Suppressor macrophage (primary cell): Measurements from ENCODE around the gene CDH4.
"Not testable (repeated sequence)": the region's sequence is repeated elsewhere in the genome, so short reads cannot be mapped to it uniquely, and the experiment has no call there.

Source experiments
- DNase-seq, 4 experiments: peaks; one replicate each; pipeline ENCODE4 v3.0.0-alpha.2; 2020 to 2022

The CDH4 gene

GRCh38 chr20:61253640-61254511, 1.8 kb downstream of the CDH4 start:
- DNase-seq, result no peak

DNA sequence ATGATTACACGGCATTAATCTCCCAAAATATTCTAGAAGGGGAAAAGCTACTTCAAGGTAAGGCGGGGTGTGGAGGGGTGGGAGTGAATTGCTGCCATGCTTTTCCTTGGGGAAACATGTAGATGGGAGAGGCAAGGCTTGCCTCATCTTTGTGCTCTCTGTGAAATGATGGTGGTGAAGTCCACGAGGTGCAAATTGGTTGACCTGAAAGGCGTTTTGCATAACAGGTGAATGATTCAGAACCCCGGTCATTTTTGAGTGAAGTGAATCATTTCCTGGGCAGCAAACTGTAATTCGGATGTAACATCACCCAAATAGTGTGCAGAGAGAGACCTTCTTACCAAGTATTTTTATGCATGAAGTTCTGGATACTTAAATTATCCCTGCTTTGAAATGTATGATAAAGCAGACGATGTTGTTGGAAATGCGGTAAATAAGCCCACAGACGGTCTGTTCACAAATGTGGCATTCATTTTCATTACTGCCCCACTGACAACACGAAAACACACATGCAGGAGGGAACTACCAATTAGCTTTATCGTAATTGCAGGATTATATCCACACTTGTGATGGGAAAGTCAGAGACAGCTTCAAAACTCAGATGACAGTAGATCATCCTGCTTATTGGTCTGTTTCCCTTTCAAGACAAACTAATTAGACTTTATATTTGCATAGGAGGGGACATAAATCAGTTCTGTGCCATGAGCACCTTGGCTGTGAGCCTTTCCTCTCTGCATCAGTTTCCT, 3.0 kb downstream of the CDH4 start:
- no peak for DNase-seq

DNA sequence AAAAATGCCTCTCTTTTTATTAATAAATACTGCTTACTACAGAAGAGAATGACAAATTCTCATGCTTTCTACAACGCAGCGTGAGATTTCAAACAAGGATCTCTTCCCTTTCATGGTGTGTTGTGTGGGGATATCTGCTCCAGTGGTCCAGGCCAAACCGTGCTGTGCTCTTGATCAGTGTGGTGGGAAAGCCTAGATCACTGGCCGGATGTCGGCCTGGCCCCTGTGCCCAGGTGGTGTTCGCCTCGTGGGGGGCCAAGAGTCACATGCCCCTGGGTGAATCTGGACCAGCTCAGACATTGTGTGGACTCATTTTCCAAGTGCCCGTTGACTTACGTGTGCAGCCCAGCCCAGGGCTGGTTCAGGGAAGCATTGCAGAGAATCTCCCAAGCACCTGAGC, 4.3 kb downstream of the CDH4 start:
- no peak for DNase-seq

DNA sequence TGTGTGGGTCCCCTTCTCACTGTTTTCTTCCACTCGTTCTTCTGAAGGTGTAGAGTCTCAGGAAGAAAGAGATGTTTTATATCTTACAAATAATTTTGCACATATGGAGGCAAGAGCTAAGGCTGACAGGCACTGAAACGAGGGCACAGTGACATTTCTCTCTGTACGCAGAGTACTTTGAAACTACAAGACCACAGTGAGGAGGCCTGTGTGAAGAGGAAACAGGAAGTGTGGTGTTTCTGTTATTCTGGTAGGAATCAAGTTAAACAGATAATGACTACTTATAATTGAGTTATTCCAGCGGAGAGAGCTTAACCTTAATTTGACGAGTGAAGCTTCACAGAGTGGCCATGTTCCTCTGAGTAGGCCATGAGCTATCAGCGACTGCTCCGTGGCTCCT, 4.8 kb downstream of the CDH4 start:
- no peak for DNase-seq

- DNase-seq, result no peak
These were observed 5.5 kb downstream of the CDH4 start for GRCh38 chr20:61257611-61258010.

DNA sequence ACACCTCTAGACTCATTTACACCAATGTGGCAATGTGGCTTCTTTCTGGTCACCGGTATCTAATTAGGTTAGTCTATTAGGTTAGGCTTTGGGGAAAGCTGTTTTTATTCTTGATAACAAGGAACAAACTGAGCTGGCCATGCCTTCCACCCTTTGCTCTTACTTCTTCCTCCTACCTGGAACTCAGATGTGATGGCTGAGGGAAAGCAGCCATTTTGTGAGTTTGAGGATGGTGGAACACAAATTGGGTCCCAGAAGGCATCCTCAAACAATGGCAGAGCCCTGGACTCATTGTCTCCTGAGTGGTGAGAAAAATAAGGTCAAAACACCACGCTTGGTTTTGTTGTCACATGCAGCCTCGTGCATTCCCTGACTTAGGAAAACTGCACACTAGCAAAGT, 7.7 kb downstream of the CDH4 start:
- no peak for DNase-seq

DNA sequence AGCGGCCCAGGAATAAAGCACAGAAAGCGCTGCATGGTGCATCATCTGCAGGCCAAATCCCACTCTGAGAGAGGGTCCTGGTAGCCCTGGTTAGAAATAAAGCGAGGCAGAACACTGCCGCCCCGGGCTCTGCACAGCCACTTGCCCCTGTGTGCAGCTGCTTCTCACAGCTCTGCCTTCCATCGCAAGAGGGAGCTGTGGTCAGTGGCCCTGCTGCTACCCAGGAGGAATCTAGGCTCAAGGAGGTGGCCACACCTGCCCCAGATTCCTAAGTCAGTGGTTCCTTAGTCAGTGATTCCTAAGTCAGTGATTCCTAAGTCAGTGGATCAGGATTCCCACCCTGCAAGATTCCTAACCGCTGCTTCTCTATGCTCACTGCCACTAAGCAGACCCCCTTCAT, 8.8 kb downstream of the CDH4 start:
- DNase-seq, result no peak

GRCh38 chr20:61262036-61262435, 10.0 kb downstream of the CDH4 start:
- no peak for DNase-seq

- DNase-seq, result no peak
These were observed 10.5 kb downstream of the CDH4 start for GRCh38 chr20:61262514-61262913.

DNA sequence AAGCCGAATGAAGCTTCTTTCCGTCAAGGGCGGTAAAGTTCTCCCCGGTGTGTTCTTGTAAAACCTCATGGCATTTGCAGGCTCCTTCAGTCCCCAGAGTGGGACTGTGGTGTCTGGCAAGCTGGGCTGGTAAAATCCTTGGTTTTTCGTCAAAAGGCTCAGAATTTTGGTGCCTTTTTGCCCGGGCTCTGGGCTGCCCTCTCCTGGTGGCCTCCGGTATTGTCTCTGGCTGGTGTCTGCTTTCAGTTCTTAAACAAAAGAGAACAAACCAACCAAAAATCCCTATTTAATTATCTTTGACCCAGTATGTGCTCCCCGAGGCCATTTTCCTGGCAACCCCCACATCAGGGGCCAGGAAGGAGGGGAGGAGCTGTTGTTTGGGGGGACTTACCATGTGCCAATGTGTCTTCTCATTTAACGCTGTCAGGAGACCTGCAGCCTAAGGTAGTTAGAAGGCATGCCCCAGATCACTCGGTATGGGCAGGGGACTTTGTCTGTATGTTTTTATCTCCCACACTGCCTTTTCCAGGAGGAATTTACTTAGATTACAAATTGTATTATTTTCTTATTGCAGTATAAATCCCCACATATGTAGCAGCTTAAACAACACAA, 11.1 kb downstream of the CDH4 start:
- peak; percentile 21 to 55 (median 42) for DNase-seq

DNA sequence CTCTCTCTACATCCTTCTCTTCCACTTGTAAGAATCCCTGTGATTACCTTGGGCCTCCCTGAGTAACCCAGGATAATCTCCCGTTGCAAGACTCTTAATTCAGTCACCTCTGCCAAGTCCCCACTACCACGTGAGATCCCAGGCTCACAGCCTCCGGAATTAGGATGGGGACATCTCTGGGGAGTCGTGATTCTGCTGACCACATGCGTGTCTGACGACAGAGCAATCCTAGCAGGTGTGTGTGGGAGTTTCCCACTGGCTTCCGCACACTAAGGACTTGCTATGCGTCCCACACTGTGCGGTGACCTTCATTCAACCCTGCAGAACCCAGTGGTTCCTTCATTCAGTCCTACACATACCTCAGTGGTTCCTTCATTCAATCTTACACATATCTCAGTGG, 11.9 kb downstream of the CDH4 start:
- no peak for DNase-seq

GRCh38 chr20:61267241-61267640, 15.2 kb downstream of the CDH4 start:
- no peak for DNase-seq

DNA sequence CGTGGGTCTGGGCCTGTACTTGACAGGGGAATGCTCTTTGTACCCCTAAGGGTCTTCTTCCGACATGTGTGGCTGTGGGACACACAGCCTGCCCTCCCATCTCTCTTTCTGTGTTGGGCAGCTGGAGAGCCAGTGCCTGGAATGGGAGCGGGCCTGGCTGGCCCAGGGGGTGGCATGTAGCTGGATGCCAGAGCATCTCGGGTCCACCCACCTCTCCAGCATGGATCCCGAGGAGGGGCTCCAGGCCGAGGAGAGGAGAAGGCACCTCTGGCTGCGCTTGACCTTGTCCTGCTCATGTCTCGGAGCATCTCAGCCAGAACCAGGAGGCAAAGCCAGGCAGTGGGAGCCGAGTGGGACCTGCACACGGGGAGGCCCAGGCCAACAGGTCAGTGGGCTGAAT, 16.0 kb downstream of the CDH4 start:
- no peak for DNase-seq

DNA sequence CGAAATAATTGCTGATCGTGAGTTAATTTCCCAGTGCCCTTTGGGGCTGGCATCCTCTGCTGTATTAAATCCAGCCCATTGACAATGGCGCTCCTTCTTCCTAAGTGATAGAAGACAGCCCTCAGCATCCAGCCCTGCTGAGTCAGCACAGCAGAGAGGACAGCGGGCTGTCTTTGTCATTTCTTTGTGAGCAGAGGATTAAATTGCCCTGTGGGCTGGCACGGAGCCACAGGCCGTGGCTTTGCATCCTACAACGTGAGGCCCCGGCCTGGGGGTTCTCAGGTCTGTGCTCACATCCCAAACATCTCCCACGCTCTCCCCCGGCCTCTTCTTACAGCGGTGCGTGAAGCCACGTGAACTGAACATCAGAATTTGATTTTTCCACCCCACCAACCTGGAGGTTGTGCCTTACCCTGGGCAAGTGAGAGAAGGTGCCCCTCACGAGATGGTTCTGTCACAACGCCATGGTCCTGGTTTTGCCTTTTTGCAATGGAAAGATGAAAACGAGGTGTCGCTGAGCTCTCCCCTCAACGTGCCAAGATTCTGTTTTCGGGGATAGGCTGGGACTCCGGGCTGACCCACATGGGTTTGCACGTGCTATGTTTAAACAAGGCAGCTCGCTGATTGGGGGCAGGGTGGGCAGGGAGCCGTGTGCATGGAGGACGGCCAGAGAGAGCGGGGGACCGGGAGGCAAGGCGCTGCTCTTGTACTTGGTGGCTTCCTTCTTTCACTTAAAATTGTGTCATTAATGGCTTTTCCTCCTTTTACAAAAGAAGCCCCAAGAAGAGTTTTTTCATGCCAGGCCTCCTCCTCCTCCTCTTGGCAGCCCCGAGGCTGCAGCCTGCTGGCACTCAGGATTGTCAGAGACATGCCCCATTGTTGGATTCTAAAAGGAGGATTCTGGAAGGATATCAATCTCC, 19.5 kb downstream of the CDH4 start:
- no peak for DNase-seq

- not testable (repeated sequence) for DNase-seq
These were observed 21.0 kb downstream of the CDH4 start for GRCh38 chr20:61273024-61273423.

GRCh38 chr20:61273666-61274065, 21.6 kb downstream of the CDH4 start:
- not testable (repeated sequence) for DNase-seq

DNA sequence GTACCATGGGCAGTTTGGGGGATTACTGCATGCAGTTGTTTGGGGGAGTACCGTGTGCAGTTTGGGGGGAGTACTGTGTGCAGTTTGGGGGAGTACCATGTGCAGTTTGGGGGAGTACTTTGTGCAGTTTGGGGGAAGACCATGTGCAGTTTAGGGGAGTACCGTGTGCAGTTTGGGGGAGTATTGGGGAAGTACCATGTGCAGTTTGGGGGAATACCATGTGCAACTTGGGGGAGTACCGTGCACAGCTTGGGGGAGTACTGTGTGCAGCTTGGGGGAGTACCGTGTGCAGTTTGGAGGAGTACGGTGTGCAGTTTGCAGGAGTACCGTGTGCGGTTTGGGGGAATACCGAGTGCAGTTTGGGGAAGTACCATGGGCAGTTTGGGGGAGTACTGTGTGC, 22.3 kb downstream of the CDH4 start:
- DNase-seq, result no peak

- DNase-seq, result no peak
These were observed 26.2 kb downstream of the CDH4 start for GRCh38 chr20:61278296-61278695.

DNA sequence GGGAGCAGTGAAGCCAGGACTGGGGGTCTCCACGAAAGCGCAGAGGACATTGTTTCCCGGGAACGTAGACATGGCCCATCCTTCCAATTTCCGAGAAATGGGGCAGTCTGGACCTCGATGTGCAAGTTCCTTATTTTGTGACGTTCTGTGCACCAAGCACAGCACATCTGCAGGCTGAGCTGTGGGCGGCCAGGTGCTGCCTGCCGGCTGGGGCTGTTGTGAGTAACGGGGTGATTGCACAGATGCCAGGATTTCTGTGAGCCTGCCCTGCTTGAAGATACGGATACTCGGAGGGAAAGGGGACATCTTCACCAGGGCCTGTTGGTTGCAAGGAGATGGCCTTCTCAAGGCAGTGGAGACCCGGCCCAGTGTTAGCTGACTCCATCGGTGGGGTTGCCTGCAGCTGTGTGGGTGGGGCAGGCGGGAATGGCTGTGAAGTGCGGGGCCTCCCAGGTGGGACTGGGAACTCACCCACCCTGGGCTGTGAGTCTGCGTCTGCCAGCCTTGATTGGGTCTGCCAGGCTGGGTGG, 27.6 kb downstream of the CDH4 start:
- no peak for DNase-seq

- DNase-seq, result no peak
These were observed 28.3 kb downstream of the CDH4 start for GRCh38 chr20:61280217-61280980.

GRCh38 chr20:61281286-61281795, 29.3 kb downstream of the CDH4 start:
- DNase-seq, result no peak
